ENCODE data around the gene CHD8.

DNA sequence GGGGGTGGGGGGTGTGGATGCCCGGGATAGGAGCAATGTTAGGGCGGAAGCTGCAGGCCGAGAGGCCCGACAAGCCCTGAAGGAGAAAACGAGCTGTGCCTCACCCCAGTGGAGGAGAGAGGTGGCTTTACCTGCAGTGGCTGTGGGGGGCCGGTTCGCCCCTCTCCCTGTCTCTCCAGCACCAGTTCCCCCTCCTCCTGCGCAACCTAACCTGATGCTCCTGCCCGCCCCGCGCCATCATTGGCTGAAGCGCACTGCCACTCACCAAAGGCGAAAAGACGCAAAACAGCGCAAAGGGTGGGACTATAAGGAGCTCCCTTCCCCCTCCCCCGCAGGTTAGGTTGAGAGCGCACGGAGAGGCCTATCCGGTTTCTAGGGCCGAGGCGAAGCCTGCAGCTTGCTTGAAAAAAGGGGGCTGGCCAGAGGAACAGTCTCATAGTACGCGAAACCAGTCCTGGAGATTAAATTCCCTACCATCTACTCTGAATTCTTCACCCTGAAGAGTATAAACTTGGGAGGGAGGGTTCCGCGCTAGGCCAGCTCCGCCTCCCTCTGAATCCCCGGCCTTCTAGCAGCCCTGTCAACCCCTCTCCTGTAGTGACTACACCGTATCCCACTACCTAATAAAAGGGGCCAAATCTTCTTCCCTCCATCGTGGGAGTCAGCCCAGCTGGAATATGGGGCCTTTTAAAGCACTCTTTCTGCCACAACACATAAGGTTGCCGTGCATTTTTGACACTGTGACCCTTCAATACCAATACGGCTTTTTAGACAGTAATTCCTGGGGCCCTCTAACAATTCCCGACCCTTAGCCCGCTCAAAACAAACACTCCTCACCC lies 18.6 kb downstream of the CHD8 start:
- peak; percentile 95 for TF ChIP-seq POLR2AphosphoS5 (IDR thresholded peaks at IDR 0.05; ENCODE audit: low read depth)
- TF ChIP-seq, protein P1, sequence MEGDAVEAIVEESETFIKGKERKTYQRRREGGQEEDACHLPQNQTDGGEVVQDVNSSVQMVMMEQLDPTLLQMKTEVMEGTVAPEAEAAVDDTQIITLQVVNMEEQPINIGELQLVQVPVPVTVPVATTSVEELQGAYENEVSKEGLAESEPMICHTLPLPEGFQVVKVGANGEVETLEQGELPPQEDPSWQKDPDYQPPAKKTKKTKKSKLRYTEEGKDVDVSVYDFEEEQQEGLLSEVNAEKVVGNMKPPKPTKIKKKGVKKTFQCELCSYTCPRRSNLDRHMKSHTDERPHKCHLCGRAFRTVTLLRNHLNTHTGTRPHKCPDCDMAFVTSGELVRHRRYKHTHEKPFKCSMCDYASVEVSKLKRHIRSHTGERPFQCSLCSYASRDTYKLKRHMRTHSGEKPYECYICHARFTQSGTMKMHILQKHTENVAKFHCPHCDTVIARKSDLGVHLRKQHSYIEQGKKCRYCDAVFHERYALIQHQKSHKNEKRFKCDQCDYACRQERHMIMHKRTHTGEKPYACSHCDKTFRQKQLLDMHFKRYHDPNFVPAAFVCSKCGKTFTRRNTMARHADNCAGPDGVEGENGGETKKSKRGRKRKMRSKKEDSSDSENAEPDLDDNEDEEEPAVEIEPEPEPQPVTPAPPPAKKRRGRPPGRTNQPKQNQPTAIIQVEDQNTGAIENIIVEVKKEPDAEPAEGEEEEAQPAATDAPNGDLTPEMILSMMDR (IDR thresholded peaks at IDR 0.05; ENCODE audit: insufficient read depth, low read length), result no peak
